GM12878 (cell line): Measurements from ENCODE around the gene KLF12.

Experiments used
- CTCF ChIP-seq, 3 experiments: IDR thresholded peaks in 2 of 3; conservative IDR thresholded peaks in 1 of 3; 2 replicates each; pipeline ENCODE4 v1.5.1; 2011; ENCODE audit warnings: low read depth in 3 of 3, low read length in 3 of 3, mild to moderate bottlenecking in 3 of 3, control low read depth in 2 of 3, moderate library complexity in 2 of 3, inconsistent platforms in 1 of 3, mixed read lengths in 1 of 3; ENCODE audit not compliant: control insufficient read depth in 2 of 3, insufficient read depth in 1 of 3; ENCODE audit errors: extremely low read depth in 1 of 3
- NR2C1 ChIP-seq: fragments of 450-650 bp; IDR thresholded peaks from 2 replicates; pipeline ENCODE4 v1.6.1; 2017; ENCODE audit warnings: antibody characterized with exemption, mild to moderate bottlenecking, moderate library complexity
- YBX1 ChIP-seq: fragments of 450-650 bp; IDR thresholded peaks from 2 replicates; pipeline ENCODE4 v1.6.1; 2016; ENCODE audit warnings: antibody characterized with exemption
- YY1 ChIP-seq: IDR thresholded peaks from 2 replicates; pipeline ENCODE4 v1.6.1; 2011; ENCODE audit warnings: low read depth, mild to moderate bottlenecking, low read length

GRCh38 chr13:74103970-74104555 lies 30.1 kb downstream of the KLF12 start:
- TF ChIP-seq YY1 (no peak), CTCF (IDR thresholded peaks at IDR 0.05 in 2 of 3, conservative IDR thresholded peaks at IDR 0.05 in 1 of 3; ENCODE audit: control insufficient read depth in 2 of 3, extremely low read depth in 1 of 3, insufficient read depth in 1 of 3, low read depth in 3 of 3, low read length in 3 of 3) (no peak), NR2C1 (no peak), YBX1 (no peak)
